ENCODE results near the gene PBOV1.

GRCh38 chr6:138239774-138240173 lies 21.5 kb upstream of the PBOV1 start:
- TF ChIP-seq, protein P1, sequence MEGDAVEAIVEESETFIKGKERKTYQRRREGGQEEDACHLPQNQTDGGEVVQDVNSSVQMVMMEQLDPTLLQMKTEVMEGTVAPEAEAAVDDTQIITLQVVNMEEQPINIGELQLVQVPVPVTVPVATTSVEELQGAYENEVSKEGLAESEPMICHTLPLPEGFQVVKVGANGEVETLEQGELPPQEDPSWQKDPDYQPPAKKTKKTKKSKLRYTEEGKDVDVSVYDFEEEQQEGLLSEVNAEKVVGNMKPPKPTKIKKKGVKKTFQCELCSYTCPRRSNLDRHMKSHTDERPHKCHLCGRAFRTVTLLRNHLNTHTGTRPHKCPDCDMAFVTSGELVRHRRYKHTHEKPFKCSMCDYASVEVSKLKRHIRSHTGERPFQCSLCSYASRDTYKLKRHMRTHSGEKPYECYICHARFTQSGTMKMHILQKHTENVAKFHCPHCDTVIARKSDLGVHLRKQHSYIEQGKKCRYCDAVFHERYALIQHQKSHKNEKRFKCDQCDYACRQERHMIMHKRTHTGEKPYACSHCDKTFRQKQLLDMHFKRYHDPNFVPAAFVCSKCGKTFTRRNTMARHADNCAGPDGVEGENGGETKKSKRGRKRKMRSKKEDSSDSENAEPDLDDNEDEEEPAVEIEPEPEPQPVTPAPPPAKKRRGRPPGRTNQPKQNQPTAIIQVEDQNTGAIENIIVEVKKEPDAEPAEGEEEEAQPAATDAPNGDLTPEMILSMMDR (conservative IDR thresholded peaks at IDR 0.05; ENCODE audit: low read length), result no peak
- TF ChIP-seq EZH2phosphoT487 (IDR thresholded peaks at IDR 0.05; ENCODE audit: borderline replicate concordance, low read depth, low read length), result no peak

Measured in OCI-LY7 (cell line).